A549 (cell line): ENCODE measurements around the gene EBF3. TPM values are rescaled to one million over a fixed set of nuclear protein-coding genes. Genes with fewer than 3 reads are reported as not detected.

Source experiments
- ATAC-seq, 2 experiments: fragments of 200-7000 bp in 1 of 2; fragments of >200 bp in 1 of 2; cut with Nextera tagmentation in 1 of 2; cut with Tn5 transposase in 1 of 2; 3 replicates each; pipeline versions ENCODE4 v1.8.0 to v1.9.1; 2018 to 2020; ENCODE audit warnings: mild to moderate bottlenecking in 1 of 2, moderate library complexity in 1 of 2
- CTCF ChIA-PET: fragments of 300-600 bp; sonication (Branson Sonifier 250); formaldehyde crosslinking; extraction: SDS; loops from one replicate; lab custom pipeline; 2021; ENCODE audit warnings: antibody characterized with exemption, inconsistent platforms; lab: Yijun Ruan, JAX
- POLR2A ChIA-PET: fragments of 350-600 bp; formaldehyde crosslinking; extraction: SDS; loops from one replicate; lab custom pipeline; 2021; ENCODE audit warnings: antibody characterized with exemption, inconsistent platforms; lab: Yijun Ruan, JAX
- DNase-seq, 2 experiments: peaks; one replicate each; pipeline versions ENCODE4 v3.0.0 to v3.0.0-alpha.2; 2011 to 2016; ENCODE audit warnings: low read depth in 1 of 2, low spot score in 1 of 2
- FAIRE-seq: peaks from 2 replicates; lab custom pipeline; 2011; peaks lifted over from hg19 to GRCh38; lab: Jason Lieb, UNC
- H3K27ac ChIP-seq, 2 experiments: fragments of >200 bp; sonication (Bioruptor Twin); formaldehyde crosslinking; 3 replicates each; pipeline ENCODE4 v1.5.1; 2016 to 2017
- H3K4me1 ChIP-seq: fragments of >200 bp; sonication (Bioruptor Twin); formaldehyde crosslinking; 3 replicates; pipeline ENCODE4 v1.6.1; 2016
- H3K4me2 ChIP-seq: fragments of >200 bp; sonication (Bioruptor Twin); formaldehyde crosslinking; 3 replicates; pipeline ENCODE4 v1.6.1; 2016
- H3K4me3 ChIP-seq: fragments of >200 bp; sonication (Bioruptor Twin); formaldehyde crosslinking; 3 replicates; pipeline ENCODE4 v1.5.1; 2016
- H3K9me3 ChIP-seq: fragments of >200 bp; sonication (Bioruptor Twin); formaldehyde crosslinking; 3 replicates; pipeline ENCODE4 v1.6.1; 2016
- CBX2 ChIP-seq: fragments of 200-600 bp; sonication (generic); IDR thresholded peaks from 2 replicates; pipeline ENCODE4 v1.6.1; 2016; ENCODE audit warnings: low read depth, mild to moderate bottlenecking, borderline replicate concordance
- CHD4 ChIP-seq: fragments of 200-600 bp; sonication (generic); IDR thresholded peaks from 2 replicates; pipeline ENCODE4 v1.6.1; 2016; ENCODE audit warnings: antibody characterized with exemption, mild to moderate bottlenecking, borderline replicate concordance
- EHMT2 ChIP-seq: fragments of 200-600 bp; sonication (generic); IDR thresholded peaks from 2 replicates; pipeline ENCODE4 v1.6.1; 2016; ENCODE audit warnings: antibody characterized with exemption, low read depth, mild to moderate bottlenecking, moderate library complexity
- FOSL2 ChIP-seq, 2 experiments: fragments of 450-650 bp in 1 of 2; fragments of >200 bp in 1 of 2; sonication (Bioruptor Twin) in 1 of 2; formaldehyde crosslinking; IDR thresholded peaks; 2 replicates each; pipeline versions ENCODE4 v1.5.0 to v1.6.1; 2016 to 2020; ENCODE audit warnings: mild to moderate bottlenecking in 1 of 2, moderate library complexity in 1 of 2
- FOXS1 ChIP-seq: fragments of 250-450 bp; sonication (Bioruptor Pico); IDR thresholded peaks from 2 replicates; pipeline ENCODE4 v1.5.0; 2020; ENCODE audit warnings: mild to moderate bottlenecking, moderate library complexity
- HDAC2 ChIP-seq: fragments of 200-600 bp; sonication (generic); IDR thresholded peaks from 2 replicates; pipeline ENCODE4 v1.6.1; 2016
- HOXB13 ChIP-seq: fragments of 250-450 bp; sonication (Bioruptor Pico); IDR thresholded peaks from 2 replicates; pipeline ENCODE4 v1.5.0; 2020; ENCODE audit warnings: low read depth, mild to moderate bottlenecking, moderate library complexity
- JUNB ChIP-seq: fragments of >200 bp; sonication (Bioruptor Twin); formaldehyde crosslinking; IDR thresholded peaks from 2 replicates; pipeline ENCODE4 v1.6.1; 2016
- MAZ ChIP-seq: fragments of 150-350 bp; IDR thresholded peaks from 2 replicates; pipeline ENCODE4 v1.6.1; 2014; ENCODE audit warnings: antibody characterized with exemption, low read depth, low read length, borderline replicate concordance
- NFE2L2 ChIP-seq: fragments of 150-350 bp; conservative IDR thresholded peaks from 2 replicates; pipeline ENCODE4 v1.6.1; 2014; ENCODE audit warnings: low read length
- POLR2AphosphoS2 ChIP-seq: conservative IDR thresholded peaks from 2 replicates; pipeline ENCODE4 v1.6.1; 2012; ENCODE audit warnings: low read length, improper control_type of control experiment, inconsistent platforms
- RARB ChIP-seq: fragments of 250-450 bp; sonication (Bioruptor Pico); IDR thresholded peaks from 2 replicates; pipeline ENCODE4 v1.8.0; 2021; ENCODE audit warnings: mild to moderate bottlenecking, moderate library complexity
- RCOR1 ChIP-seq: fragments of 150-350 bp; IDR thresholded peaks from 2 replicates; pipeline ENCODE4 v1.6.1; 2014; ENCODE audit warnings: antibody characterized with exemption, low read length, low read depth
- SREBF2 ChIP-seq: fragments of 450-650 bp; IDR thresholded peaks from 2 replicates; pipeline ENCODE4 v1.6.1; 2014; ENCODE audit warnings: mild to moderate bottlenecking, moderate library complexity
- TFCP2L1 ChIP-seq: fragments of 250-450 bp; sonication (Bioruptor Pico); IDR thresholded peaks from 2 replicates; pipeline ENCODE4 v1.5.0; 2021; ENCODE audit warnings: mild to moderate bottlenecking
- ZFP36 ChIP-seq: fragments of 450-650 bp; IDR thresholded peaks from 2 replicates; pipeline ENCODE4 v1.6.1; 2014; ENCODE audit warnings: borderline replicate concordance; ENCODE audit not compliant: partially characterized antibody
- WGBS: methylation state at CpG from one replicate; pipeline ENCODE4 v1.1.6; 2017; ENCODE audit errors: missing lambda C conversion rate; 5-methylcytosine and 5-hydroxymethylcytosine counted together
- polyA plus RNA-seq, 4 experiments: library from polyadenylated mRNA; depleted of rRNA in 3 of 4; stranded (reverse); fragments of >200 nt; fragmentation: RNase III in 1 of 4; extraction: RNeasy Plus Mini Kit Qiagen cat#74134 plus additional on column Dnase treatment in 1 of 4; gene quantifications; 2 replicates in 3 of 4; 3 replicates in 1 of 4; pipeline ENCODE4 v1.2.3, GENCODE V29; 2011 to 2017
- TF ChIP-seq, protein P1 (sequence below): IDR thresholded peaks from 2 replicates; pipeline ENCODE4 v1.6.1; 2012; ENCODE audit warnings: low read depth, borderline replicate concordance
- TF ChIP-seq, protein P2 (sequence below): fragments of >200 bp; sonication (Bioruptor Twin); formaldehyde crosslinking; IDR thresholded peaks from 2 replicates; pipeline ENCODE4 v1.6.1; 2016
- TF ChIP-seq, protein P3 (sequence below): fragments of 450-650 bp; IDR thresholded peaks from 2 replicates; pipeline ENCODE4 v1.6.1; 2014; ENCODE audit warnings: antibody characterized with exemption

The EBF3 gene
- polyA plus RNA-seq, 2 of the 4 experiments (the other 2 are of a cell fraction) = 0.12 TPM; not detected in 1

DNA sequence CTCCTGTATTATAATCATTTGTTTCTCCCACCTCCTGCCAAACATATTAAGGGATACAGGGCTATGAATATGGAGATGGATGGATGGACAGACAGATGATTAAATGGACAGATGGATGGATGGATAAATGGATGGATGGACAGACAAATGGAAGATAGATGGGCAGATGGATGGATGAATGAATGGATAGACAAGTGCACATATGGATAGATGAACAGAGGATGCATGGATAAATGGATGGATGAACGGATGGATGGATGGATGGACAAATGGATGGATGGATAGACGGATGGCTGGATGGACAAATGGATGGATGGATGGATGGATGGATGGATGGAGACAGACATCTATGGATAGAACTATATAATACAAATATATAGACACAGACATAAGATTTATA lies 59.8 kb downstream of the EBF3 start:
- Histone ChIP-seq H3K4me2 (no peak overlapping the region), H3K9me3 (no peaks in the 10 kb centered on the region), H3K4me1 (no peaks in the 10 kb centered on the region), H3K4me3 (no peak overlapping the region), H3K27ac (no peak overlapping the region)
- TF ChIP-seq EHMT2 (no peak), RARB (no peak), NFE2L2 (no peak), JUNB (no peak), FOSL2 (IDR thresholded peaks at IDR 0.05) (no peak), FOSL2 (CRISPR knock-in tag; IDR thresholded peaks at IDR 0.05) (no peak), FOXS1 (CRISPR knock-in tag) (no peak), HDAC2 (no peak), ZFP36 (no peak)
- TF ChIP-seq, protein P1, sequence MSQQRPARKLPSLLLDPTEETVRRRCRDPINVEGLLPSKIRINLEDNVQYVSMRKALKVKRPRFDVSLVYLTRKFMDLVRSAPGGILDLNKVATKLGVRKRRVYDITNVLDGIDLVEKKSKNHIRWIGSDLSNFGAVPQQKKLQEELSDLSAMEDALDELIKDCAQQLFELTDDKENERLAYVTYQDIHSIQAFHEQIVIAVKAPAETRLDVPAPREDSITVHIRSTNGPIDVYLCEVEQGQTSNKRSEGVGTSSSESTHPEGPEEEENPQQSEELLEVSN = no peak
- TF ChIP-seq, protein P2, sequence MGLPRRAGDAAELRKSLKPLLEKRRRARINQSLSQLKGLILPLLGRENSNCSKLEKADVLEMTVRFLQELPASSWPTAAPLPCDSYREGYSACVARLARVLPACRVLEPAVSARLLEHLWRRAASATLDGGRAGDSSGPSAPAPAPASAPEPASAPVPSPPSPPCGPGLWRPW = no peak
- FAIRE-seq (no peak), ATAC-seq (no peak), DNase-seq (no peak)
- ChIA-PET POLR2A (no interaction called here), CTCF (no interaction called here)
- 0% methylated on average over 2 of the region's 2 CpGs for WGBS

DNA sequence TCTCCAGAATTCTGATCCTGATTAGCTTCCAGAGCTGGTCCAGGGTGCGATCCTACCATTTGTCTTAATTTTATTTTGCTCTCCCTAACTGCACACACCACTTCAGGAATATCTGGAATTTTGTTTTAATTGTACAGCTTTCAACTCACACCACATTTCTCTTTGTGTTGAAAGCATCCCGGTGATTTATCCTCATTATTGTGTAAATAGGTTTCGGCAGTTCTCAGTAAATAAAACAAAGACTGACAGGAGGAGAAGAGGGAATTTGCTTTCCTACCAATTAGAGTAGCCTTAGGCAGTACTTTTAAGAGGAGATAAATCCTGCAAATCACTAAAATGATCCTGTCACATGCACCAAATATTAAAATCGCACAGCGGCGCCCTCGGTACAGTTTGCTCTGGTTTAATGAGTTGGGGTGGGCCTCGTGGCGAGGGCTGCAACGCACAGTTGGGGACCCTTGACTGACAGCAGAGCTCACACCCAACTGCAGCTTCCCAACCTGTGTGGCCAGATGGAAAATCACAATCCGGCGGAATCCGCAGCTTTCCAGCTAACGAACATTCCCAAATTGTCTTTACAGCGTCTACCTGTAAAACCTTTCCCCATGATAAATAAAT lies 62.6 kb downstream of the EBF3 start:
- no peak overlapping the region for H3K4me3 ChIP-seq
- no peak overlapping the region for H3K4me2 ChIP-seq
- POLR2A ChIA-PET = interaction anchor here (0.7 kb wide), 1 partner anchor 17 kb away, joined by 5 read pairs; no protein-coding TSS in a partner anchor
- no peak for DNase-seq
- ATAC-seq = no peak
- 46% methylated on average over 15 of the region's 15 CpGs for WGBS
- TF ChIP-seq SREBF2 (no peak), TFCP2L1 (CRISPR knock-in tag) (no peak), RCOR1 (no peak)
- TF ChIP-seq, all 56 proteins: peak for 0
- CTCF ChIA-PET = interaction anchor here (1.1 to 1.2 kb wide), 2 partner anchors 10 to 71 kb away, joined by 3 read pairs; no protein-coding TSS in a partner anchor
- Histone ChIP-seq H3K27ac (no peak overlapping the region), H3K4me1 (no peaks in the 10 kb centered on the region), H3K9me3 (no peaks in the 10 kb centered on the region)
- FAIRE-seq = no peak

DNA sequence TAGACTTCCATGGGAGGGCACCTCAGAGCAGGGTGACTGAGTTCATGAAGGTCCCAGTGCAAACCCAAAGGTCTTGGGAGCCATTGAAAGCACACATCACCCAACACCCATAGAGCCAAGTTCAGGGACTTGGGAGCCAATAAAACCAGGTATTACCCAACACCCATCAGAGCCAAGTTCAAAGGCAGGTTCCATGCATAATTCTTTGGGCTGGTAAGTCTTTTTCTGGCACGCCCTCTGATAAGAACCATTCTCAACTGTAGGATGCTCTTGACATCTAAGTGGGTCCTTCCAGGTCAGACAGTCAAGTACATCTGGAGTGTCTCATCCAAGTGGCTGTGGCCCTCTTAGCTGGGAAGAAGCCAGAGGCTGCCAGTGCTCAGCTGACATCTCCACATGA lies 63.2 kb downstream of the EBF3 start:
- TF ChIP-seq MAZ (no peak), CHD4 (no peak), POLR2AphosphoS2 (no peak), TFCP2L1 (CRISPR knock-in tag) (no peak), HOXB13 (CRISPR knock-in tag) (no peak), CBX2 (no peak)
- TF ChIP-seq, protein P3, sequence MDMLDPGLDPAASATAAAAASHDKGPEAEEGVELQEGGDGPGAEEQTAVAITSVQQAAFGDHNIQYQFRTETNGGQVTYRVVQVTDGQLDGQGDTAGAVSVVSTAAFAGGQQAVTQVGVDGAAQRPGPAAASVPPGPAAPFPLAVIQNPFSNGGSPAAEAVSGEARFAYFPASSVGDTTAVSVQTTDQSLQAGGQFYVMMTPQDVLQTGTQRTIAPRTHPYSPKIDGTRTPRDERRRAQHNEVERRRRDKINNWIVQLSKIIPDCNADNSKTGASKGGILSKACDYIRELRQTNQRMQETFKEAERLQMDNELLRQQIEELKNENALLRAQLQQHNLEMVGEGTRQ = no peak
- no peak overlapping the region for H3K4me3 ChIP-seq
- ATAC-seq (no peak), DNase-seq (no peak), FAIRE-seq (no peak)
- H3K4me1 ChIP-seq = no peaks in the 10 kb centered on the region
- no peak overlapping the region for H3K4me2 ChIP-seq
- H3K9me3 ChIP-seq = no peaks in the 10 kb centered on the region
- CTCF ChIA-PET = interaction anchor here (1.2 kb wide), 1 partner anchor 9 kb away, joined by 3 read pairs; no protein-coding TSS in a partner anchor
- 35% methylated on average over 1 of the region's 1 CpG for WGBS
- POLR2A ChIA-PET = no interaction called here
- no peak overlapping the region for H3K27ac ChIP-seq
